22Rv1 (cell line): ENCODE measurements around the gene CKLF.

Experiments used
- ZFX ChIP-seq: fragments of 450-650 bp; IDR thresholded peaks from 2 replicates; pipeline ENCODE4 v1.6.1; 2017; ENCODE audit warnings: antibody characterized with exemption, borderline replicate concordance
- TF ChIP-seq, protein P1 (sequence below): fragments of 450-650 bp; IDR thresholded peaks from 2 replicates; pipeline ENCODE4 v1.5.1; 2017; ENCODE audit warnings: mild to moderate bottlenecking

DNA sequence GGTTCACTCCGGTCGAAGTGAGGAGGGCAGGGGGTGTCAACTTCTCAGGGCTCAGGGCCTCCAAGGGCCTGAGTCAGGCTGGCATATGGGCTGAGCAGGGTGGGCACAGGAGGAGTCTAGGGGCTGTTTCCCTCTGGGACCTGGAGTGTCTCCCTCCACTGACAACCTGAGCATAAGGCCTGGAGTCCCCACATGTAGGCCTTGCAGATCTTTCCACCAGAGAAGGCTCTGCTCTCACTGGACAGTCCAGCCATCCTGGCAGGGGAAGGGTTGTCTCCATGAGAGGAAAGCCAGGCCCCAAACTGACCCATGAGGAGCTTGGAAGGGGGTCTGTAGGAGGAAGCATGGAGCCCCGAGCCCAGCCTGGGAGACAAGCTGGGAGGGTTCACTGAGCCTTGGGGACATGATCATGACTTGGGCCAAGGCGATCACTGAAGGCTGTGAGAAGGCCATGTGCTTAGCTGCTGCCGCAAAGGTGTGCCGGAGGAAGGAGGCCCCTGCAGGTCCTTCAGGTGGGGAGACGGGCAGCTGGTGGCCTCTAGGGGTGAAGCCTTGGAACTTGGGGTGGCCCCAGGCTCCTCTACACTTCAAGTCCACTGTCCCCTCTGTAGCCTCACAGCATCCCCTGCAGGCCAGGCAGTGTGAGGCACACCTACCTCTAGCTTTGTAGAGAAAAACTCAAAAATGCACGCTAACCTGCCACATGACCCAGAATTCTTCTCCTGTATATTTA is 36.8 kb downstream of the CKLF start:
- TF ChIP-seq, protein P1, sequence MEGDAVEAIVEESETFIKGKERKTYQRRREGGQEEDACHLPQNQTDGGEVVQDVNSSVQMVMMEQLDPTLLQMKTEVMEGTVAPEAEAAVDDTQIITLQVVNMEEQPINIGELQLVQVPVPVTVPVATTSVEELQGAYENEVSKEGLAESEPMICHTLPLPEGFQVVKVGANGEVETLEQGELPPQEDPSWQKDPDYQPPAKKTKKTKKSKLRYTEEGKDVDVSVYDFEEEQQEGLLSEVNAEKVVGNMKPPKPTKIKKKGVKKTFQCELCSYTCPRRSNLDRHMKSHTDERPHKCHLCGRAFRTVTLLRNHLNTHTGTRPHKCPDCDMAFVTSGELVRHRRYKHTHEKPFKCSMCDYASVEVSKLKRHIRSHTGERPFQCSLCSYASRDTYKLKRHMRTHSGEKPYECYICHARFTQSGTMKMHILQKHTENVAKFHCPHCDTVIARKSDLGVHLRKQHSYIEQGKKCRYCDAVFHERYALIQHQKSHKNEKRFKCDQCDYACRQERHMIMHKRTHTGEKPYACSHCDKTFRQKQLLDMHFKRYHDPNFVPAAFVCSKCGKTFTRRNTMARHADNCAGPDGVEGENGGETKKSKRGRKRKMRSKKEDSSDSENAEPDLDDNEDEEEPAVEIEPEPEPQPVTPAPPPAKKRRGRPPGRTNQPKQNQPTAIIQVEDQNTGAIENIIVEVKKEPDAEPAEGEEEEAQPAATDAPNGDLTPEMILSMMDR, result no peak; the same call in 1 of the 2 replicates
- no peak for TF ChIP-seq ZFX
